Measurements from ENCODE around the gene OGFR.

DNA sequence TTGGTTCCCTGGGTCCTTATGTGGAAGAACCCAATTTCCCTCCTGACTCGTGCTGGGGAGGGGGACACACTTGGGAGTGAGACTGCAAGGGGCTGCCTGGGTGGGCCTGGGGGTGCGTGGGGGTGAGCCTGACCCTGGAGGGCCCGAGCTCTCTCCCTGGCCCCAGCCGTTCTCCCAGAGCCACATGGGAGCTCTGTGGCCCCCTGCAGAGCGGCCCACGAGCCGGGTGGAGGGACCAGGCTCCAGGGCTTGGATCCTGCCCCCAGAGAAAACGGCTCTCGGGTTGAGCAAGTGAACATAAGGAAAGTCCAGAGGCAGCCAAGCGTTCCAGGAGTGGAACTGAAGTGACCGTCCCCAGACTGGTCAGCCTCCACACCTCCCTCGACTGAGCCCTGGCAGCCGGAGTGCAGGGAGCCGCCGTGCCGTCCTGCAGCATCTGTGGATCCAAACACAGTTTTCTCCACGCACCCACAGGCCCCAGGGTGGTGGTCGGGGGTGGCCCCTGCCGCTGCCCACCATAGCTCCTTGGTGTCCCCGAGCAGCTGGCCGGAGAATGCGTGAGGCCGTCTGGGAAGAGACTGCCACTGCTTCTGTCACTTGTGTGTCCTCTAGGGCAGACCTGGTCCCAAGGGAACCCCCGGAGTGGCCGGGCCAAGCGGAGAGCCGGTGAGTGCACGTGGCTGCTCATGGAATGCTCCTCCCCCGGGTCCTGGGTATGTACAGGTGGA, 22.8 kb downstream of the OGFR start:
- TF ChIP-seq EZH2 (IDR thresholded peaks at IDR 0.05; ENCODE audit: insufficient read depth, low read length), result no peak
- TF ChIP-seq, protein P1, sequence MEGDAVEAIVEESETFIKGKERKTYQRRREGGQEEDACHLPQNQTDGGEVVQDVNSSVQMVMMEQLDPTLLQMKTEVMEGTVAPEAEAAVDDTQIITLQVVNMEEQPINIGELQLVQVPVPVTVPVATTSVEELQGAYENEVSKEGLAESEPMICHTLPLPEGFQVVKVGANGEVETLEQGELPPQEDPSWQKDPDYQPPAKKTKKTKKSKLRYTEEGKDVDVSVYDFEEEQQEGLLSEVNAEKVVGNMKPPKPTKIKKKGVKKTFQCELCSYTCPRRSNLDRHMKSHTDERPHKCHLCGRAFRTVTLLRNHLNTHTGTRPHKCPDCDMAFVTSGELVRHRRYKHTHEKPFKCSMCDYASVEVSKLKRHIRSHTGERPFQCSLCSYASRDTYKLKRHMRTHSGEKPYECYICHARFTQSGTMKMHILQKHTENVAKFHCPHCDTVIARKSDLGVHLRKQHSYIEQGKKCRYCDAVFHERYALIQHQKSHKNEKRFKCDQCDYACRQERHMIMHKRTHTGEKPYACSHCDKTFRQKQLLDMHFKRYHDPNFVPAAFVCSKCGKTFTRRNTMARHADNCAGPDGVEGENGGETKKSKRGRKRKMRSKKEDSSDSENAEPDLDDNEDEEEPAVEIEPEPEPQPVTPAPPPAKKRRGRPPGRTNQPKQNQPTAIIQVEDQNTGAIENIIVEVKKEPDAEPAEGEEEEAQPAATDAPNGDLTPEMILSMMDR (IDR thresholded peaks at IDR 0.05; ENCODE audit: insufficient read depth, low read depth, low read length), result no peak

Data from astrocyte (in vitro differentiated cells and primary cell).